PC-9 (cell line): Measurements from ENCODE around the gene PRDM10. TPM values are rescaled to one million over a fixed set of nuclear protein-coding genes. Genes with fewer than 3 reads are reported as not detected.
A peak's percentile ranks its signal among the peaks of the same experiment; 100 is the strongest.

Experiments
- BruUV-seq: library from RNA; stranded (reverse); fragments of 400-500 nt; replicated peaks from 2 replicates; lab custom pipeline; 2021; lab: Mats Ljungman, UMichigan
- CTCF ChIA-PET: fragments of 300-600 bp; sonication (Branson Sonifier 250); formaldehyde crosslinking; loops from one replicate; lab custom pipeline; 2022; ENCODE audit warnings: antibody characterized with exemption; lab: Charles Lee
- POLR2A ChIA-PET: fragments of 300-600 bp; sonication (Branson Sonifier 250); formaldehyde crosslinking; loops from one replicate; lab custom pipeline; 2022; ENCODE audit warnings: antibody characterized with exemption; ENCODE audit not compliant: unreplicated experiment; lab: Charles Lee
- DNase-seq, 2 experiments: peaks; one replicate each; pipeline versions ENCODE4 v3.0.0 to v3.0.0-alpha.2; 2015 to 2022; ENCODE audit warnings: mixed read lengths in 1 of 2
- H2AFZ ChIP-seq: fragments of 200-600 bp; sonication (generic); 2 replicates; pipeline ENCODE4 v1.8.1; 2017; ENCODE audit warnings: antibody characterized with exemption
- H3F3A ChIP-seq: fragments of 200-600 bp; sonication (generic); 2 replicates; pipeline ENCODE4 v1.8.1; 2017; ENCODE audit warnings: antibody characterized with exemption, mild to moderate bottlenecking, low read depth; ENCODE audit not compliant: insufficient read depth
- H3K27ac ChIP-seq: fragments of 200-600 bp; sonication (generic); 2 replicates; pipeline ENCODE4 v1.6.1; 2016; ENCODE audit warnings: mixed run types
- H3K27me3 ChIP-seq: fragments of 200-600 bp; sonication (generic); 2 replicates; pipeline ENCODE4 v1.6.1; 2016; ENCODE audit warnings: low read depth, mixed run types; ENCODE audit not compliant: insufficient read depth
- H3K36me3 ChIP-seq: fragments of 200-600 bp; sonication (generic); 2 replicates; pipeline ENCODE4 v1.6.1; 2016; ENCODE audit warnings: low read depth, mixed run types
- H3K4me1 ChIP-seq: fragments of 200-600 bp; sonication (generic); replicated peaks from 2 replicates; pipeline ENCODE4 v1.6.1; 2016; ENCODE audit warnings: mixed run types; ENCODE audit not compliant: insufficient read depth
- H3K4me2 ChIP-seq: fragments of 200-600 bp; sonication (generic); 2 replicates; pipeline ENCODE4 v1.6.1; 2017; ENCODE audit warnings: mixed run types
- H3K4me3 ChIP-seq: fragments of 200-600 bp; sonication (generic); 2 replicates; pipeline ENCODE4 v1.6.1; 2016; ENCODE audit warnings: mixed run types
- H3K79me2 ChIP-seq: fragments of 200-600 bp; sonication (generic); 2 replicates; pipeline ENCODE4 v1.6.1; 2017; ENCODE audit warnings: low read depth, mixed run types
- H3K9me2 ChIP-seq: fragments of 200-600 bp; sonication (generic); 2 replicates; pipeline ENCODE4 v1.8.1; 2017; ENCODE audit warnings: mild to moderate bottlenecking; ENCODE audit not compliant: insufficient read depth
- H3K9me3 ChIP-seq: fragments of 200-600 bp; sonication (generic); 2 replicates; pipeline ENCODE4 v1.8.1; 2016; ENCODE audit warnings: low read depth; ENCODE audit not compliant: insufficient read depth
- H4K20me1 ChIP-seq: fragments of 200-600 bp; sonication (generic); 2 replicates; pipeline ENCODE4 v1.8.1; 2017; ENCODE audit not compliant: insufficient read depth
- EZH2 ChIP-seq: fragments of 200-600 bp; sonication (generic); IDR thresholded peaks from 2 replicates; pipeline ENCODE4 v1.8.0; 2017; ENCODE audit warnings: antibody characterized with exemption, low read depth
- intact Hi-C: fragments of 100-400 bp; cut with micrococcal nuclease; formaldehyde crosslinking; loops from one replicate; pipeline ENCODE4 v1.10.0; 2022; ENCODE audit not compliant: unreplicated experiment
- total RNA-seq: library from RNA; stranded (reverse); gene quantifications from 2 replicates; pipeline ENCODE4 v1.2.3, GENCODE V29; 2021
- TF ChIP-seq, protein P1 (sequence below): fragments of 200-600 bp; sonication (generic); conservative IDR thresholded peaks from 2 replicates; pipeline ENCODE4 v1.6.1; 2017; ENCODE audit warnings: mixed run types, antibody characterized with exemption, mild to moderate bottlenecking, moderate library complexity

The PRDM10 gene
- total RNA-seq, 1 experiment from 2014 or later, result 14.6 TPM

GRCh38 chr11:129910360-129910759 is 92.3 kb downstream of the PRDM10 start:
- CTCF ChIA-PET, result no interaction called here
- Histone ChIP-seq H3K36me3 (no peaks in the 10 kb centered on the region), H3K4me2 (no peak overlapping the region), H2AFZ (no peak overlapping the region), H3K27me3 (no peaks in the 10 kb centered on the region), H3K9me3 (no peaks in the 10 kb centered on the region), H3F3A (no peaks in the 10 kb centered on the region), H4K20me1 (no peaks in the 10 kb centered on the region), H3K4me3 (no peak overlapping the region), H3K9me2 (no peaks in the 10 kb centered on the region), H3K27ac (no peak overlapping the region), H3K79me2 (no peaks in the 10 kb centered on the region), H3K4me1 (no peaks in the 10 kb centered on the region)
- DNase-seq, result no peak
- TF ChIP-seq, protein P1, sequence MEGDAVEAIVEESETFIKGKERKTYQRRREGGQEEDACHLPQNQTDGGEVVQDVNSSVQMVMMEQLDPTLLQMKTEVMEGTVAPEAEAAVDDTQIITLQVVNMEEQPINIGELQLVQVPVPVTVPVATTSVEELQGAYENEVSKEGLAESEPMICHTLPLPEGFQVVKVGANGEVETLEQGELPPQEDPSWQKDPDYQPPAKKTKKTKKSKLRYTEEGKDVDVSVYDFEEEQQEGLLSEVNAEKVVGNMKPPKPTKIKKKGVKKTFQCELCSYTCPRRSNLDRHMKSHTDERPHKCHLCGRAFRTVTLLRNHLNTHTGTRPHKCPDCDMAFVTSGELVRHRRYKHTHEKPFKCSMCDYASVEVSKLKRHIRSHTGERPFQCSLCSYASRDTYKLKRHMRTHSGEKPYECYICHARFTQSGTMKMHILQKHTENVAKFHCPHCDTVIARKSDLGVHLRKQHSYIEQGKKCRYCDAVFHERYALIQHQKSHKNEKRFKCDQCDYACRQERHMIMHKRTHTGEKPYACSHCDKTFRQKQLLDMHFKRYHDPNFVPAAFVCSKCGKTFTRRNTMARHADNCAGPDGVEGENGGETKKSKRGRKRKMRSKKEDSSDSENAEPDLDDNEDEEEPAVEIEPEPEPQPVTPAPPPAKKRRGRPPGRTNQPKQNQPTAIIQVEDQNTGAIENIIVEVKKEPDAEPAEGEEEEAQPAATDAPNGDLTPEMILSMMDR, result no peak
- TF ChIP-seq EZH2, result no peak
- no TSS peak for BruUV-seq
- POLR2A ChIA-PET, result no interaction called here
- intact Hi-C loops, result no loop called here

DNA sequence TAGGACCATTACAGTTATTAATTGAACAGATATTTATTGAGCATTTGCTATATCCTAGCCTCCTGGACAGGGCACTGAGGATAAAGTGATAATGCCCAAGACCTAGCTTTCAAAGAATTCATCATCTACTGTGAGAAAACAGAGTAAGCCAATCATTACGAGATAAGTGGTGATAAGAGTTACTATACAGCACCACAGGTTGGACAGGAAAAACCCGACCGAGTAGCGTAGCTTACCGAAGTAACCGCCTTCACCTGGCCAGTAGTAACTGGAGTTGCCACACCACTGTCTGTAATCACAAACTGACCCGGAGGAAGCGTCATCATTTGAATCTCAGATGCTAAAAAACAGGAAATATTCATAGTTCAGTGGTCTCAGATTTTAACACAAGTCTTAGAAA is 97.2 kb downstream of the PRDM10 start:
- H3K4me3 ChIP-seq, result no peak overlapping the region
- no peaks in the 10 kb centered on the region for H3K4me1 ChIP-seq
- TF ChIP-seq, protein P1, result no peak
- TF ChIP-seq EZH2, result no peak
- intact Hi-C loops, result no loop called here
- H2AFZ ChIP-seq, result no peak overlapping the region
- H4K20me1 ChIP-seq, result no peaks in the 10 kb centered on the region
- no peaks in the 10 kb centered on the region for H3K9me2 ChIP-seq
- DNase-seq, result no peak
- no TSS peak for BruUV-seq
- no peak overlapping the region for H3K27ac ChIP-seq
- no peaks in the 10 kb centered on the region for H3K9me3 ChIP-seq
- H3F3A ChIP-seq, result no peaks in the 10 kb centered on the region
- H3K36me3 ChIP-seq, result no peaks in the 10 kb centered on the region
- H3K4me2 ChIP-seq, result no peak overlapping the region
- no peaks in the 10 kb centered on the region for H3K27me3 ChIP-seq
- POLR2A ChIA-PET, result no interaction called here
- no peaks in the 10 kb centered on the region for H3K79me2 ChIP-seq
- CTCF ChIA-PET, result no interaction called here

DNA sequence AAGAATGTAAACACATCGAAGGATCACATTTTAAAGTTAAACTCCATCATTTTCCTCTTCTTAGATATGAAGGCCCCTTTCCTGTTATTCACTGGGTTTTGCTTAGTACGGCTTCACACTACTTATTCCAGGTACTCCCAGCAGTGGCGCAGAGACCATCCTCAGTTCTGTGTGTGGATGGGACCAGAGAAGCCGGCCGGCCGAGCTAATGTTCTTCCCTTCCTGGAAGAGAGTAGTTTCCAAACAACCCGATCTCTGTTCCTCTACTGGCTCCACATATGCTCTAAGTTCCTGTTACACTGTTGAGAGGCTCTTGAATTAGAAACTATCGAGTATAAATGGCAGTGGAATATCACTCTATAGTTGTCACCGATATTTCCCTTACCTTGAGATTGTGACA is 106.6 kb downstream of the PRDM10 start:
- BruUV-seq, result no TSS peak
- intact Hi-C loops, result no loop called here
- peaks cover 16% of the 10 kb centered on the region for H3K4me1 ChIP-seq
- no peaks in the 10 kb centered on the region for H3K9me2 ChIP-seq
- no peak for DNase-seq
- peak overlapping the region; percentile 89 for H2AFZ ChIP-seq
- TF ChIP-seq, protein P1, result no peak
- no peak for TF ChIP-seq EZH2
- H3K36me3 ChIP-seq, result peaks cover 9% of the 10 kb centered on the region; the same call in 1 of the 2 replicates
- H3K79me2 ChIP-seq, result peaks cover 39% of the 10 kb centered on the region
- H3K4me3 ChIP-seq, result peak overlapping the region; percentile 99
- H3F3A ChIP-seq, result peaks cover 3% of the 10 kb centered on the region; the same call in 1 of the 2 replicates
- H3K27me3 ChIP-seq, result no peaks in the 10 kb centered on the region
- no peaks in the 10 kb centered on the region for H3K9me3 ChIP-seq
- H3K27ac ChIP-seq, result no peak overlapping the region
- ChIA-PET POLR2A (interaction anchor here (0.6 kb wide), 2 partner anchors 50 to 68 kb away, joined by 3 to 9 read pairs; no protein-coding TSS in a partner anchor), CTCF (no interaction called here)
- peaks cover 6% of the 10 kb centered on the region; the same call in 1 of the 2 replicates for H4K20me1 ChIP-seq
- H3K4me2 ChIP-seq, result peak overlapping the region; percentile 86
